IPS DF 19.7 (cell line): Measurements from ENCODE around the gene ALDH8A1.
"Not testable (repeated sequence)": the region's sequence is repeated elsewhere in the genome, so short reads cannot be mapped to it uniquely, and the experiment has no call there.

Experiments
- DNase-seq: peaks from one replicate; pipeline ENCODE4 v3.0.0-alpha.2; 2013; ENCODE audit warnings: low read depth, low spot score

ALDH8A1 gene

DNA sequence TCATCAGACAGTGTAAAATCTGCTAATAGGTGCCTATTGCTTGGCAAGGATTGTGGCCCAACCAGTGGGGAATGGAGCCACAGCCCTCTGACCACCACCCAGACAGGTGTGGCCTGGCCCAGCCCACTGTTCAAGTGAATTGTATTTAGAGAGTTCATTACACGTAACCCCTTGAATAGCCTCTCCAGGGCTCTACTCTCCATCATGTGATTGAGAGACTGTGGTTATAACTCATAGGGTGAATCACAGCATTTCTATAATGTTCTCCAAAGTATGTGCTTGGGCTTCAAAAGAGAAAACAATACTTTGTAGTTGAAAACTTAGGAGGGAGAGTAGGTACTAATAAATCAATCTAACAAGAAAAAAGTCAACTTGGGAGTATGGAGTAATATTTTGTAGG, 38.4 kb downstream of the ALDH8A1 start:
- DNase-seq: no peak

DNA sequence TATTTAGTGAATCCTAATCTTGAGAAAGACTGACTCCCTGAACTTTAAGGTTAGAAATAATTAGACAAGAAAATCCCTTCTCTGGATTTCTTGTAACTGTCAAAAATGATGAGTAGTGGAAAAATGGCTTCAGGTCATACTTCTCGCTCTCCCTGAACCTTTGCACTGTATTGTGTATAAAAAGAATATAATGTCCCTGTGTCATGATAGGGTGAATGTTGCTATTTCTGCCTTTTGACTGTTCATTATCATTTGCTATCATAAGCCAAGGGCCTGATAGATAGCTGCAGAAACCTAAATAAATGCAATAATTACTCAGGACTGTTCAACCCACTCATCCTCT, 39.3 kb downstream of the ALDH8A1 start:
- DNase-seq: no peak

DNA sequence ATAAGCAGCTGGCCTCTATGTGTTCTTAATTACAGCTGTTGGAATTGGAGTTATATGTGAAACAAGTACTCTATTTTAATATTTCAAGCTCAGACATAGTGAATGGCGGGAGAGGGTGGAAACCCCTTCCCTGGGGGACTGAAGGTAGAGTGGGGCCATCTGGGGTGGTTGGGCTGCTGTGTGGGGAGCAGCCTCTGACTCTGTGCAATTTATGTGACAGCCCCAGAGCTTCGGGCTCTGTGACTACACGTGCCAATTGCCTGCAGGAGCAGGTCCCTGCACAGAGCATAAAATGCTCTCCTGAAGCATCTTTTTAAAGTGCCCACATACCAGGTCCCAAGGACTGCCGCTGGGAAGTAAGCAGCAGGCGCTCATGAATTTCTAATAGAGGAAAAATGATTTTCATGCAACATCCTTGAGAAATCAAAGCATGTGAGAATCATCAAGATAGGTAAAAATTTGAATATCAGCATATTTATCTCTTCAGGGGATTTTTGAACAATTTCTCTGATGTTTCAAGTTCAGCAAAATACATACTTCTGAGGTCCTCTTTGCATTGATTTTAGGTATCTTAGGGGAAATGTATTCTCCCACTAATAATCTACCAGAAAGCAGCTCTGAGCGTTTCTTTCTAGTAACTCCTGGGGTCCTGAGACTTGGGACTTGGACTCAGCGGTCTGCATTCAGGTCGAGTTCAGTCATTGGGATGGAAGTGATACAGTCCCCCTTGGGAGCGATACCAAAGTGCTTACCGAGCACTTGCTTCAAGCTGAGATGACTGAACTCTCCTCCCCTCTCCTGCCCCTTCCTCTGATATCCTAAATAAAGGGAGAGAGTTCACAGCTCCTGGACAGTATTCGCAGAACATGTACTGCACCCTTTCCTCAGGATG, 40.0 kb downstream of the ALDH8A1 start:
- no peak for DNase-seq

DNA sequence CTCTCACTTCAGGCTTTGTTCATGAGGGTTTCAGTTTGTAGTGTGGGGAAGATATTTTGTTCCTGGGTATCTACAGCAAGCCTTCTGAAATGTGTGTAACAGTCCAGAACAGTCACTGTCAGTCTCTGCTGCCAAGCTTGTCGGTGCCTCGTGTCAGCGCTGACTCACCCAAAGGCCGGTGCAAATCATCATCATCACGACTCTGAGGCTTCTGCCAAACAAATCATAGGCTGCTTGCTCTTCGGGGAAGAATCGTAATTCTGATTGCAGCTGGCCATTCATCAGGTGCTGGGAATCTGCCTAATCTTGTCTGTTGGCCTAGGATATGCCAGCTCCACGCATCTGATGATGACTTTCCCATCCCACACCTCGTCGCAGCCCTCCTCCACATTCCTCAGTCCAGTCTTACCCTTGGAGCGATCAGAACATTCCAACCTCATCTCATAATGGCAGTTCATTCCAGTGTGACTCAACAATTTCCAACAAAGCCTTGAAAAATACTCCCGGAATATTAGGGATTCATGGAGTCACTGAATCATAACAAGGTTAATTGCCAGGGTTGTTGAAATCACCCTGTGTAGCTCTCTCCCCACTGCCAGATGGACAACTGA, 40.9 kb downstream of the ALDH8A1 start:
- DNase-seq: no peak

DNA sequence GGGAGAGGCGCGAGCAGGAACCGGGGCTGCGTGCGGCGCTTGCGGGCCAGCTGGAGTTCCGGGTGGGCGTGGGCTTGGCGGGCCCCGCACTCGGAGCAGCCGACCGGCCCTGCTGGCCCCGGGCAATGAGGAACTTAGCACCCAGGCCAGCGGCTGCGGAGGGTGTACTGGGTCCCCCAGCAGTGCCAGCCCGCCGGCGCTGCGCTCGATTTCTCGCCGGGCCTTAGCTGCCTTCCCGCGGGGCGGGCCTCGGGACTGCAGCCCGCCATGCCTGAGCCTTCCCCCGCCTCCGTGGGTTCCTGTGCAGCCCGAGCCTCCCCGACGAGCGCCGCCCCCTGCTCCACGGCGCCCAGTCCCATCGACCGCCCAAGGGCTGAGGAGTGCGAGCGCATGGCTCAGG, 45.2 kb downstream of the ALDH8A1 start:
- not testable (repeated sequence) for DNase-seq

DNA sequence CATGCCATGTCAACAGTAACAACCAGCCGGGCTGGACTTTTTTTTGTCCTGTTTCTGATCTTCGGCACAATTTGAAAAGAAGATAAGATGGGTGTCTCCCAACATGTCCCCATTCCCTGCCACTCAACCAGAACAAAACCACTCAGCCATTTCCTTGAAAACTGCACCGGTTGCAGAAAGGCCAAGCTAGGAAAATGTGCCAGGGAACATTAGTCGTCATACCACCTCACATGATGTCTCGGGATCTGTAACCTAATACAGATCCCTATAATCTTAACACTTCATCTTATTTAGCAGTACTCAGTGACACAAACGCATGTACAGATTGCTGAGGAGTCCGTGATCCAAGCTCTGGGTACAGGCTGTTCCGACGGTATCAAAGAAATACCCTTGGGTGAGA, 46.5 kb downstream of the ALDH8A1 start:
- no peak for DNase-seq

DNA sequence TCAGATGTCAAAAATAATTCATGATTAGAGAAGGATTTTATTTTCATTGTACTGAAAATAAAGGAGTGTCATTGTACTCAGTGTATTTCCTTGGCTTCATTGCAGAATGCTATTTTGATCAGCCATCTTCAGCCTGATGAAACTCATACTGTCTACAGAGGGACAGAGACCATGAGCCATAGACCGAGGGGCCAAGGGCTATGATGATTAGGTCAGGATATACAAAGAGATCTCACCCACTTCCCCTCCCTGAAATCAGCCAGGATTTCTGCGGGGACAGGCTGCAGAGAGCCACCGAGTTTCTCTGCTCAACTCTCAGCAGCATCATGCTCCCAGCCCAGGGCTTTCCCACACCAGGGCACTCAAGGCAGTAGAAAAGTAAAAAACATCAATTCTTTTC, 47.0 kb downstream of the ALDH8A1 start:
- no peak for DNase-seq

DNA sequence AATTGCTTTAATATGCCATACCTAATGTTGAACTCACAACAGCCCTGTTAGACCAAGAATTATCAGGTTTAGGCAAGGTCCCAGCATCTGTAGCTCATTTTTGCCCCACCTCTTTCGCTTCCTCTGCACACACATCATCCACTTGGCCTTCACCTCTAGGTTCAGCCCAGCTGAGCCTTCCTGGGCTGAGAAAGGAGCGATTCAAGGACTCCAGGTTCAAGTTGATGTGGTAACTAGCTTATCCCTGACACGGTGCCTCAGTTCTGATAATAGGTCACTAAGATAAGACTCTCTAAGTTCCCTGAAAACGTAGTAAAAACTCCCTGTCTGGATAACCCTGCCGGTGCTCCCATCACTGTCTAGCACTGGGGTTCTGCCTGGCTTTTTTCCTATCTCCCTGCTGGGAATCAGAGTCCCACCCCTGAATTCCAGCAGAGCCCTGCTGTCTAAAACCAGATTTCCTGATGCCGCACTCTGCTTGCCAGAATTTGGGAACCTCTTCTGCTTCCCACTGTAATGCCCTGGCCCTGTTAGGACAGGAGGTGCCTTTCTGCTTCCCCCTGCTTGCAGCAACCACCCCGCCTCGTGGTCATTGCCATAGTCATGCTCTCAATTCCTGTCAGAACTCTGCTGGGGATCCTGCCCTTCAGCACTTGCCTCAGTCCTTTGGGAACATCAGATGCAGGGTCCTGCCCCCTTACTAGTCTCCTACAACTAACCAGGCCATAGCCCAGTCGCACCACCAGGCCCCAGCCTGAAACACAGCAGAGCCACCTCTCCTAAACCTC, 47.6 kb downstream of the ALDH8A1 start:
- DNase-seq: no peak

DNA sequence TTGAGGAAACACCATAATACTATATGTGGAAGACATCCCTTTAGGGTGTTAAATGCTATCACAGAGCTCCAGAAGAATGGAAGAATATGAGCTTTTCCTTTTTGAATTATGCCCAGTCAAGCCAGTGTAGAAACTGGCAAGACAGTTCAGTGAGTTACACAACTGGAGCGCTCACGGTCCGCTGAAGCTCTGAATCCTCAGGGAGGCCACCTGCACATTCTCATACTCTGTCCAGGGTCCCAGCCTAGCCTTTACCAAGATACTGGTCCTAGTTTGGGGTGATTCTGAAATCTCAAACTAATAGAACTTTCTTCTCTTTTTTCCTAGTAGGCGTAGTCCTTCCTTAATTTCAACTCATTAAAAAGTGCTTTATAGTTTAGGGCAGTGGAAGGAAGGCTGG, 51.3 kb downstream of the ALDH8A1 start:
- no peak for DNase-seq

DNA sequence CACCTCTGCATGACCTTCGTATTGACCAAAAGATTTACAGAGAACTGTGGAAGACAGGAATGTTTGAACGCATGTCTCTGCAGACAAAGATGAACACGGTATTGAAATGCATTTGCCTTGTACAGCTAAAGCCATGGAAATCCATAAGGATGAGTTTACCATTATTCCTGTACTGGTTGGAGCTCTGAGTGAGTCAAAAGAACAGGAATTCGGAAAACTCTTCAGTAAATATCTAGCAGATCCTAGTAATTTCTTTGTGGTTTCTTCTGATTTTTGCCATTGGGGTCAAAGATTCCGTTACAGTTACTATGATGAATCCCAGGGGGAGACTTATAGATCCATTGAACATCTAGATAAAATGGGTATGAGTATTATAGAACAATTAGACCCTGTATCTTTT, 51.7 kb downstream of the ALDH8A1 start:
- DNase-seq: not testable (repeated sequence)

DNA sequence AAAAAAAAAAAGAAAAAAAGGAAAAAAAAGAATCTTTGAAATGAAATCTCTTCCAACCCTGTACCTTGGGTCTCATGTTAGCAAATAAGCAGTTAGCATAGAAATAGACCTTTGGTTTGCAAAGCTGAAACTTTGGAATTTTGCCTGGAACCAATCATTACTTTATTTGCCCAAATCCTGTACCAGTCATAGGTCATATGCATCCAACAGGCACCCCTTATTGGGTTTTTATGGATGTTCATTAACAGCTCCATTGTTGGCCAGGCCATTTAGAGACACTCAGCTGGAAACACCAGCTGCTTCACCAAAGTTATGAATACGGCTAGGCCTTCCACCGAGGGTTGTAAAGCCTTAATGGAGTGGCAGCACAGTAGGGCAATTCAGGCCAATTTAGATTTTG, 53.0 kb downstream of the ALDH8A1 start:
- no peak for DNase-seq

DNA sequence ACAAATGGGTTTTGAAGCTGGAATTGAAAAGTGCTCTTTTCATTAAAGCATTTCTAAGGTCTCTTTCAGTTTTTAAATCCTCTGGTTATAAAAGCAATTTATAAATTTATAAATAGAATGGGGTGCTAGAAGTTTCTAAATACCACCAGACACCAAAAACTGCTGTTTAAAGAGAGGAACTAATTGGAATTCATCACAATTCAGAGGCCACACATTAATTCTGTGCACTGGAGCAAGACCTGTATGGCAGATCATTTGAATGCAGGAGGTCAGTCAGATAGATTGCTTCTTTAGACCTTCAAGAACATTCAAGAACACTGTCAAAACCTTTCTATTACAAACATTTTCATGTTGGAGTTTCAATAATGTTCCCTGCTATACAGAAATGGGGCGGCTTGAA, 55.1 kb downstream of the ALDH8A1 start:
- DNase-seq: no peak

DNA sequence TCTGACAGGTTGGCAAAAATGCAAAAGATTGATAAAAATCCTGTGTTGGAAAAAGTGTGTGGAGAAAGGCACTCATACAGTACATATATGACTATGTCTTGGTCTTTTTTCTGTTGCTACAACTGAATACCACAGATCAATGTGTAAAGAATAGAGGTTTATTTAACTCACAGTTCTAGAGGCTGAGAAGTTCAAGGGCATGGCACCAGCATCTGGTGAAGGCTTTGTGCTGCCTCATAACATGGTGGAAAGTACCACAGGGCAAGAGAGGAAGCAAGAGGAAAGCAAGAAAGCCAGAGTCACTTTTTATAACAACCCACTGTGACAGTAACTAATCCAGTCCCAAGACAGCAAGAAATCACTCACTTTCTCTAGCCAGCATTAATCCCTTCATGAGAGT, 57.5 kb downstream of the ALDH8A1 start:
- no peak for DNase-seq

DNA sequence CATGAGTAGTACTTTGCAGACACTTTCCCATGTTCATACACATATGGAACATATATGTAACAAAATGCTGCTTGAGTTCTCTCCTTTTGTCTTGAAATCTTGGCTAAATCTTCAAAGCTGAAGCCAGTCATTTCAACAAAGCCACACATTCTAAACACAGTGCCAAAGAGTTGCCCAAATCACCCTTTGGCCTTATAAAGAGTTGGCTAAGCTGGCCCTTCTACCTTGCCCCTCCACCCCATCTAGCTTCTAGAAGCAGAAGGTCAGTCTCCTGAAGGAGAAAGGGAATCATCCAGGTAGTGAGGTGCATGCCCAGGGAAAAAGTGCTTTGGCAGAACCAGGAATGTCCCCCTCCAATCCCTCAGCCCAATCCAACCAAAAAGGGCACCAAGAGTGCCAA, 58.3 kb downstream of the ALDH8A1 start:
- no peak for DNase-seq

DNA sequence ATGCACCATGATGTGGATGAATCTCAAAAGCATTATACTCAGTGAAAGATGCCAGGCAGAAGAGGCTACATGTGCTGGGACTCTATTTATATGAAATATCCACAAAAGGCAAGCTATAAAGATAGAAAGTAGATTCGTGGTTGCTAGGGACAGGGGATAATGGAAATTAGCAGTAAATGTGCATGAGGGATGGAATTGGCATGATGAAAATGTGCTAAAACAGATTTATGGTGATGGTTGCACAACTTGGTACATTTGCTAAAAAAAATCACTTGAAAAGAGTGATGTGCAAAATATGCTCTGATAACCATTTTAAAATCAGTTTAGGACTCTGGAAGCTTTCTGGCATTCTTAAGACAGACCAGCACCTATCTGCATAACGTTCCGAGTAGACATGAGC, 61.6 kb downstream of the ALDH8A1 start:
- DNase-seq: no peak

DNA sequence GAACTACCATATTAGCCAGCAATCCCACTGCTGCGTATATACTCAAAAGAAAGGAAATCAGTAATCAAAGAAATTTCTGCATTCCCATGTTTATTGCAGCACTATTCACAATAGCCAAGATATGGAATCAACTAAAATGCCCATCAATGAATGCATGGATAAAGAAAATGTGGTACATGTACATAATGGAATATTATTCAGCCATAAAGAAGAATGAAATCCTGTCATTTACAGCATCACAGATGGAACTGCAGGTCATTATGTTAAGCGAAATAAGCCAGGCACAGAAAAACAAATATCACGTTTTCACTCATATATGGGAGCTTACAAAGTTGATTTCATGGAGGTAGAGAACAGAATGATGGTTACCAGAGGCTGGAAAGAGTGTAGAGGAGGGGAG, 65.1 kb downstream of the ALDH8A1 start:
- no peak for DNase-seq

DNA sequence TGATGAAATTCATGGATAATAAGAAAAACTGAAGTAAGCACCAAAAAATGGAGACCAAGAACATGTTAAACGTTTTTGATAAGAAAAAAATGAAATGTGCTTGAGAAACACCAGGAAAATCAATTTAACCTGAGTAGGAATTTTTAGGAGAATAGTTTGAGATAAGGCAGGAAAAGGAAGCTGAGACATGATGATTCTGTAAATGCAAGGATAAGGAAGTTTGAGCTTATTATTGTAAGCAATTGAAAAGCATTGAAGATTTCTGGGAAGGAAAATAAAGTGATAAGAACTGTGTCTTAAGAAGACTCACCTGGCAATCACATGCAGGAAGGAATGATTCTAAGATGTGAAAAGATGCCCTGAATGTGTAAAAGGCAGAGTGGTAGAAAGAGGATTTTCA, 66.6 kb downstream of the ALDH8A1 start:
- DNase-seq: no peak

DNA sequence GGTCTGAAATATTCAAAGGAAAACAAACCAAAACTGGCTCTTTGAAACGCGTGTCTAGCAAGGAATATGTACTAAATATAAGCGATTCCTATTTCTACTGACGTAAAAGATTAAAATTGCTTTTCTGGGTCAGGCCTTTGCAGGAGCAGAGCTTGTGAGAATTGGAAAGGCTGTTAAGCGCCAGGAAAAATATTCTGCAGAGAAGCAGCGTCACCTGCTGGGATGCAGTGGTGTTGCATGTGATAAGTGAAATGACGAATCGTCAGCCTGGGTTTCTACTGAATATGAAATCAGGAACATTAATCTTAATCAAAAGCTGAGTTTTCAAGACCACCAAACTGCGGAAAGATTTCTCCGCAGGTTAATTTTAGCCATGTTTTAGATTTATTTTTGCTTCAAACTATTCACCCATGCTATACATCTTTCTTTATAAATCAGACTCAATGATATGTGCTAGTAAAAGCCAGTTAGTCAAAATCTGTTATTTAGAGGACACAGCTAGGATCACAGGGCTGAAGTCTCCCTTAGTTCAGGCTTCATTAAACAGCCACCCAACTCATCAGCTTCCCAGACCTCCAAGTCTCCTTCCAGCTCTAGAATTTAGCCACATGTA, 67.4 kb downstream of the ALDH8A1 start:
- no peak for DNase-seq

DNA sequence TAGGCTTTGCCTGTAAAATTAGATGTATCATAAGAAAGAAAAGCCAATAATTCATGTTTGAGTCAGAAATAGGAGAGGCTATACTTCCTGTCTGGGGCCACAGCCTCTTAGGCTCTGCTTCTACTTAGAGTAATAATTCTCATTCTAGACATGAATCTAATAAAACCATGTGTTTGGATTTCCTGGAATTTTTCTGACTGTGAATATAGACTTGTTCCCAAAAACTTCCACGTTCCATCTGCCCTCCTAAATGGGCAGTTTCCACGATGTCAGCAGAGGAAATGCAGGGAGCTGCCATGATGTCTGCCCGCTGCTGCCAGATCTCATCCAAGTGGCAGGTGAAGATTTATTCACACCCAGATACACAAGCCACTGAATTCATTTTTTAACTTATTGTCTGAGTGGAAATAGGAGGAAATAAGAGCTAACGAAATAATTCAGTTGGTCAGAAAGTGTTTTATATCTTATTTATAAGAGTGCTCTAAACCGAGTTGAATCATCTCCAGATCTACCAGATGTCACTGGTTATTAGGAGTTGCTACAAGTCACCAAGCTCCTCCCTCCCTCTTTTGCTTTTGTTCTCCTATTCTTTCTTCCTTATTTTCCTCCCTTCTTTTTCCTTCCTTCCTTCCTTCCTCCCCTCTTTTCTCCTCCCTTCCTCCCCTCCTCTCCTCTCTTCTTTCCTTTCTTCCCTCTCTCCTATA, 69.3 kb downstream of the ALDH8A1 start:
- no peak for DNase-seq

DNA sequence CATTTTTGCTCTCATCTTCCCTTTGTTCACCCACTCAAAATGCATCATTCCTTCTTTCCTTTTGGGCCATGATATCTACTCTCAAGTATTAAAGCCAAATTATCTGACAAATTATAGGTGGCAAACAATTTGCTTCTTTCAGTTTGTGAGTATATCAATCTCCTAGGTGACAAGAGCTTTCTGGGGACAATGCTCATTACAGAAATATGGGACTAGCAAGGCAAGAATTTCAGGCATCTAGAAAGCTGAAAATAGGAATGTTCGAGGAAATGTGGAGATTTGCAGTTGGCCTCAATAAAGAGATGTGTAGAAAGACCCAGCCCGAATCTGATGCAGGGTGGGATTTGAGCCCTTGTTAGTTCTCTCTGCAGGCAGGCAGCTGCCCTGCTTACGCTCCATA, 71.8 kb downstream of the ALDH8A1 start:
- DNase-seq: no peak

DNA sequence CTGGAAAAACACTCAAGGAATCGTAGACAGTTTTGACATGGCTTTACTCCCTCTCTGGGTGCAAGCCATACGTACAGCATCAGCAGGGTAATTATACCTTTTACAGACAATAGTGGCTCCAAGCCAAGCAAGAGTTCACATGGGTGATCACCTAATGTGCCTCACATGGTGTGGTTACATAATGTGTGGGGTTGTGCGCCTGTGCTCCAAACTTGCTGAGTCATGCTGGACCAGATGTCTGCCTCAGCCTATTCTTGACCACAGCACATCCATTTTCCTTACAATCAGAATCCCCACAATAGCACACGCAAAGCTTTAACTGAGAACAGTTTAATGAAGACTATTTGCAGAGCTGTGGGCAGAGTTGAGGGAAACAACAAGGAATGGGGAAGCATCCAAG, 74.5 kb downstream of the ALDH8A1 start:
- no peak for DNase-seq
